NCI-H2171 (cell line): ENCODE results near the gene CPO.
"Not testable (repeated sequence)": the region's sequence is repeated elsewhere in the genome, so short reads cannot be mapped to it uniquely, and the experiment has no call there.

ENCODE experiments used
- DNase-seq: peaks from one replicate; lab custom pipeline; 2025; lab: John Stamatoyannopoulos, UW

The CPO gene, protein sequence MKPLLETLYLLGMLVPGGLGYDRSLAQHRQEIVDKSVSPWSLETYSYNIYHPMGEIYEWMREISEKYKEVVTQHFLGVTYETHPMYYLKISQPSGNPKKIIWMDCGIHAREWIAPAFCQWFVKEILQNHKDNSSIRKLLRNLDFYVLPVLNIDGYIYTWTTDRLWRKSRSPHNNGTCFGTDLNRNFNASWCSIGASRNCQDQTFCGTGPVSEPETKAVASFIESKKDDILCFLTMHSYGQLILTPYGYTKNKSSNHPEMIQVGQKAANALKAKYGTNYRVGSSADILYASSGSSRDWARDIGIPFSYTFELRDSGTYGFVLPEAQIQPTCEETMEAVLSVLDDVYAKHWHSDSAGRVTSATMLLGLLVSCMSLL

GRCh38 chr2:206939340-206939739, at the start of gene CPO:
TSS of gene CPO (plus strand) at chr2:206939518. CDS start at chr2:206939600, 82 bp downstream.
- no peak for DNase-seq

DNA sequence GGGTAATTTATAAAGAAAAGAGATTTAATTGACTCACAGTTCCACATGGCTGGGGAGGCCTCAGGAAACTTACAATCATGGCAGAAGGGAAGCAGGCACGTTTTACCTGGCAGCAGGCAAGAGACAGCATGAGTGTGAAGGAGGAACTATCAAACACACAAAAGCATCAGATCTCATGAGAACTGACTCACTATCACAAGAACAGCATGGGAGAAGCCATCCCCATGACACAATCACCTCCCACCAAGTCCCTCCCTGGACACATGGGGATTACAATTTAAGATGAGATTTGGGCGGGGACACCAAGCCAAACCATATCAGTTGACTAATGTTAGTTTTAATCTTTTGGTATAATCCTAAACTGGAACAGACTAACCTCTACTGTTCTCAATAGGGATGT, 49.1 kb upstream of the CPO start:
- DNase-seq, result no peak

- no peak for DNase-seq
These were observed 48.4 kb upstream of the CPO start for GRCh38 chr2:206890926-206891325.

- DNase-seq, result no peak
These were observed 24.2 kb upstream of the CPO start for GRCh38 chr2:206915121-206915520.

DNA sequence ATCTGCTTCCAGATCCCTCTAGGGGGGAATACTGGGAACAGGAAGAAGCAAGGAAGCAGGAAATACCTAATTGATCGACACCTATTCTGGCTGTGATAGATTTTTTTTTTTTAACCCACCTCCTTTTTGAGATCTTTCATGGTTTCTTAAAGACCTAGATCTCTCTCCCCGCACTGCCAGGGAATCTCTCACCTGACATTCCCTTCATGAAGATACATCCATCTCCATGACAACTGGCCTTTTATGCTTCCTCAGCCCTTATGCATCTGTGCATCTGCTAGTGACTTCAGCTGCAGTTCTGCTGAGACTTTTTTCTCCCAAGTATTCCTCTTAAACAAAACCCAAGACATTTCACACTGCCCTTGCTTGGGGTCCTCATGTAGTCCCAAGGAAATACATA, 21.1 kb upstream of the CPO start:
- DNase-seq, result no peak

GRCh38 chr2:206920310-206920709, 19.0 kb upstream of the CPO start:
- DNase-seq, result no peak

GRCh38 chr2:206920951-206921350, 18.4 kb upstream of the CPO start:
- DNase-seq, result no peak

DNA sequence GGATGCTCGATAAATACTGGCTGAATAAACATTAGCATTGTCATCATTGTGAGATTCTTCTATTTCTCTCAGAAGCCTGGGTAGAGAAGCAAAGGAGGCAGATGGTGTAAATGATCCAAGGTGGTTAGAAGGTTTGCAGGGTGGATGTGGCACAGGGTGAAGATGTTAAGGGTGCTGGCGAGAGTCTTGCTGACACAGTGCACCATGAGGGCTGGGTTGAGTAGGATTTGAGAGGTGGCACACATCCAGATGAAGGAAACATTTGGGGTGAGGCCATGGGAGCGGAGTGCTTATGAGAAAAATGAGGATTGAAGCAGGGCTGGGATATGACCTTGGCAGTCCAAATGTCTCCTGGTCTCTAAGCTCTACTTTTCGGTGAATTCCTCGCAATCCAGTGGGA, 17.8 kb upstream of the CPO start:
- DNase-seq, result no peak

DNA sequence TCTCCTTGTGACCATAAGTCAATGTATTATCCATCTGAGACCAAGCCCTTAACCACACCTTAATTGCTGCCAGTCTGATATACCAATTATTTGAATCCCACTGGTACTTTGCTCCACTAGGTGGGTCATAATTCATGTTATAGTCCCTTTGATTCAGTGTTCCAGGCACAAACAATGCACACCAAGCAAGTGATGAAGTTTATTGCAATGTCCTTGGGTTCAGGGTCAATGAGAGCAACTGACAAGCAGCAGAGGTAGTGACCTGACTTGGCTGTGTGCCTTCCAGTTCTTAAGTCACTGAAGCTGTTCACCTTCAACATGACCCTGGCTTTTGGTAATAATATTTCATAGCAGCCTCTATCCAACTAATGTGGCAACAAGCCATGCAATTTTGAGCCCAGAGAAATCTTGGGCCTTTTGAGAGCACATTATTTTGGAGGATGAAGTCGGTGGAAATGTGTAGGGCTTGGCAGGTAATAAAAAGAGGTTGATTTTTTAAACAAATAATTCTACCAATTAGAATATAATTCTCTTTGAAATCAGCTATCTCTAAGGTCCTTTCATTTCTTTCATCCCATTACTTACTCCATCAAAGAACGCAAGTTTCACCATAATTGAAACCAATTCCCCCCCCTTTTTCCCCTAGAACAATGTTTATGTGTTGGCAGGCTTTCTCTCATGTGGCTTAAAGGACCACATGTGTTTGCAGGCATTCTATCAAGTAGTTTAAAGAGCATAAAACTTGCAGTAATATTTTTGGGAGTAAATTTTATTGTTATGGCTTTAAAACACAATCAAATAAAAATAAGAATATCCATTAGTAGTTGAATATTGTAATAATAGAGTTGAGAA, 3.1 kb upstream of the CPO start:
- DNase-seq, result no peak

DNA sequence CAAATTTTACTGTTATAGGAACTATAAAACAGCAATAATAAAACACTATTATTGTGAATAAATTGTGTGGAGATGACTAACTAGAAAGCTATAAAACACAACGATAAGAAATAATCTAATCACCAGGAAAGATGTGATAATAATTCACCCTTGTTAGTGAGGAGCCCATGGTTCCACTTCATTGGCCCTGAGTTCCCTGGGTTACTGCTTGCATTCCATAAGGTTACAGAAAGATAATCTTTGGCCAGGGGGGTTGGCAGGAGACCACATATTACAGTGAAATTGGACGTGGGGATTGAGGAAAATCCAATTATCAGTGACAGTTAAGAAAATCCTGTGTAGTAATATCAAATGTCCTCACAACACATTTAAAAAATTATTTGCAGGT, 2.5 kb upstream of the CPO start:
- no peak for DNase-seq

DNA sequence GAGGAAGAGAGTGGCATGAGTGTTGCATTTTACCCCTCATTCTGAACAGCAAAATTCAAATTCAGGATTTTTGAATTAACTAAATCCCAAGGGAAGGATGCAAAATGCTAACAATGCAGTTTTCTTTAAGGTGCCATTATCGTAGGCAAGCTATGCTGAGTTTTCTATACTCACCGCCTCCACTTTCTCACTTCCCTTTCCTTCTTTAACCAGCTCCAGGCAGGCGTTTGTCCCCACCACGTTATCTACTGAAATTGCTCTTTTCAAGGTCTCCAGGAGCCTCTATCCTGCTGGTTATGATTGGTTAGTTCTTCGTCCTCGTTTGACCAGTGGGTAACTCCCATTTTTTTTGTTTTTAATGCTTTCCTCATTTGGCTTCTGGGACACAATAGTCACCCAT, 1.8 kb upstream of the CPO start:
- DNase-seq, result no peak

DNA sequence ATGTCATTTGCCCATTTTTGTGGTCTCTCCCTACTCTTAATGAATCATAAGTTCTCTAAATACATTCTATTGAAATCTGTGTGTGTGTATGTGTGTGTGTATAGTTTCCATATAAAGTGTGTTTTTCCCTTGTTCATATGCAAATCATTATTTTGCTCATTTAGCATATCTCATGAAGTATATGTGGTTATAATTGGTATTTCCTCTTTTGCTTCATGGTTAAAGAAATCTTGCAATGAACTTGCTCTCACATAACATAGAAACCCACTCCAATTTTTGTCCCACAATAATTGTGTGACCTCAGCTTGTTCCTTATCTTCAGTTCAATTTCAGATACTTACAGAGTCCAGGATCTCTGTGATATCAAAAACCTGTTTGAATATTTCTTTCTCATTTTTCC, 1.2 kb downstream of the CPO start:
- no peak for DNase-seq

- no peak for DNase-seq
These were observed 3.5 kb downstream of the CPO start for GRCh38 chr2:206942592-206943478.

GRCh38 chr2:206953404-206953803, 14.1 kb downstream of the CPO start:
- not testable (repeated sequence) for DNase-seq

DNA sequence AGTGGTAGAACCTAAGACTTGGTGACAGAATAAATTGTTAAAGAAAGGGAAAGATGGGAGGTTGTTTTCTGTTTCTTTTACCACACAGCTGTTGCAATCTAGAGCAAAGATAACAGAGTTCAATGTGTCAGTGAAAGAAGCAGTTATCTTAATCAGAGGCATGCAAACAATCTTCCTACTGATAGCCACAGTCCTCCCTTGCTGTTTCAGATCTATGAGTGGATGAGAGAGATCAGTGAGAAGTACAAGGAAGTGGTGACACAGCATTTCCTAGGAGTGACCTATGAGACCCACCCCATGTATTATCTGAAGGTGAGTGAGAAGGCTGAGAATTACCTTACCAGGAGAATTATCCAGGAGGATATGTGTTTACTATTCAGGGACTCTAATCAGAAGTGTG, 15.9 kb downstream of the CPO start:
- no peak for DNase-seq

DNA sequence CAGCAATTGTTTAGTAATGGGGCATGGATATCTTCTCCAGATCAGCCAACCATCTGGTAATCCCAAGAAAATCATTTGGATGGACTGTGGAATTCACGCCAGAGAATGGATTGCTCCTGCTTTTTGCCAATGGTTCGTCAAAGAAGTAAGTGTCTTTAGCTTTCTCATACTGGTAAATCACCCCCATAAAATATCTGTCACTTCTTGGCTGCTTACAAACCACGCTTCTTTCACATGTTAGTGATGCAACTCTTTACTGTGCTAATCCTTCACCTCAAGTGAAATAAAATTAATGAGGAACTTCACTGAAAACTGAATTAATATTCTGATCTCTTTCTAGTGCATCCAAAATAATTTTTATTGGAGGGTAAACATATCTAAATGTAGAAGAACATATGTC, 18.9 kb downstream of the CPO start:
- DNase-seq, result no peak

DNA sequence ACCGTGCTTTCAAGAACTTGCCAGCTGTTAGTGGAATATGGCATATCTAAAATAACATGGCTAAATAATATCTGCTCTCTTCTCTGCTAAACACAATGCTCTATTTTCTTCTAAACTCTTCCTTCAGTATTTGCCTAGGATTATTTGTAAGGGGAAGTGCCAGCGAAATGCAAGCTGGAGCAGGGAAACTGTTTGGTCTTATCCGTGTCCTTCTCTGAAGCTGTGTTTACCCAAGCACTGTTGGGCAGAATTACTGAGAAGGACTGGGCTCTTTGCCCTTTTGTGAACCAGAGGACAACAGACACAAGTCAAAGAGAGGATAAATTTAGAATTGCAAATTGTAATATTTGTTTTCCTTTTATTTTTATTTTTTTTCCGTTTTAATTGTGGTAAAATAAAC, 23.6 kb downstream of the CPO start:
- DNase-seq, result no peak

DNA sequence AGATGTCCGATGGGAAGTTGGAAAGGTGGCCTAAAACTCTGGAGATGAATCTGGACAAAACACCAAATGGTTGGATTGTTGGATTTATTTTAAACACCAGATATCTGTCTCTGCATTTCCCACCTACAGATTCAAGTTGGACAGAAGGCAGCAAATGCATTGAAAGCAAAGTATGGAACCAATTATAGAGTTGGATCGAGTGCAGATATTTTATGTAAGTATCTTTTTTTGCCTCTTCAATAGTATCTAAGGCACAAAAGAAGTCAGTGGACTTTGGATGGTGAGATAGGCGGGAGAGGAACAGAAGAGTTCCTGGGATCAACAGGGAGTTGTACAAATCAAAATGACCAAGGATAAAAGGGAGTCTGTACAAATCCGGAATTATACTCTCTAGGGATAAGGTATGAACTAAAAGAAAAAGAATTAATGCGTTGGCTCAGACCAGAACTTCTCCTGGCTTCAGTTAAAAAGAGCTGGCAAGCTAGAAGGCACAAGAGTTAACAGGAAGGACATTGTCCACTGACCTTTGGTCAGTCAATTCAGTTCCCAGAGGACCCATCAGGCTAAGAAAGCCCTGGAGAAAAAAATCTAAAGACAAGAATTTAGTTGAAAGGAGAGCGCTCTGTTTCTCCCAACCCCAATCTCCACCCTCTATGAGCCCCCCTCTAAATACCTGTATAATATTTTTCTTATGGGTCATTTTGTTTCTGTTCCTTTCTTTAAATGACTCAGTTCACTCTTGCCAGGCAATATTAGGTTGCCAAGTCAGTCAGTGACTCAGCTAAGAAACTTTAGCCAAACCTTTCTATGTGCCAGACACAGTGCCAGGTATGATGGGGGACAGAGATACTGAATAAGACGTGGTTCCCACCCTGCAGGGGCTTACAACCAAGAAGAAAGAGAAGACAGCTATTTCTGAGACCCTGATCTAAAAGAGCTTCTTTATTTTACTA, 29.1 kb downstream of the CPO start:
- DNase-seq, result no peak

GRCh38 chr2:206969192-206969591, 29.9 kb downstream of the CPO start:
- no peak for DNase-seq

DNA sequence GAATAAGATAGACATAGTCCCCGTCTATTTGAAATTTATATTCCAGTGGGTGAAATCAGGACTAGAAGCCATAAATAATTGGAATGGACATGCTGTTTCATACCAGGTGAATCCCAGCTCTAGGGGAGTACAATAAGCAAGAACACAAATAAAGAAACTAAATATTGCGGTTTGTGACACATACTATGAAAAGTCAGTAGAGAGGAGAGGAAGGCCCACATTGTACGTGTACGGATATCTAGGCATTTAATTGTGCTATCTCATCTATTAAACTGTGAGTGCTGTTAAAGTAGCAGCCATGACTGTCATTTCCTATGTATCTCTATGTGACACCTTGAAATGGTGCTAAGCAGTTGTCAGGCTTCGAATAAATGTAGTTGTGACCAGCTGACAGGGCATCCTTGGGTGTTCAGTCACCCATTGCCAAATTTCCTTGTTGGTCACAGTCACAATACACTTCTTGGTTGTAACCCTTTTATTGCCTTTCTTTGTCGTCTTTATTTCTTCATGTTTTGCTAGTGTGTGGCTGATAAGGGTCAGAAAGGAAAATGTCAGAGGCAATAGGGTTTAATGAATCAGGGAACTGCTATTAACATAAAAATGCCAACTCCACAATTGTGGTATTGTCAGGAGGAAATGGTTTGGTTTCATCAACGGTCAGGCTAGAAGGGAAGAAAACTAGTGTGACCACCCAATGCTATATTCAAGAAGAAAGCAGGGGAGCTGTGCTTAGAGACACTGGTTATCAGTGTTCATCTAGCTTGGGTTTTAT, 31.5 kb downstream of the CPO start:
- DNase-seq, result no peak
